SK-N-SH treated with all-trans-retinoic acid at 6 μM for 48 hours (cell line): Measurements from ENCODE around the gene MAML3.

Experiments used
- ATAC-seq: fragments of 200-7000 bp; cut with Tn5 transposase; 3 replicates; pipeline ENCODE4 v1.9.1; 2020; ENCODE audit warnings: mild to moderate bottlenecking, moderate library complexity
- ARNTL ChIP-seq: fragments of 450-650 bp; formaldehyde crosslinking; IDR thresholded peaks from 2 replicates; pipeline ENCODE4 v1.5.0; 2020; ENCODE audit warnings: low read depth, mild to moderate bottlenecking, moderate library complexity, borderline replicate concordance
- BACH2 ChIP-seq: fragments of 250-450 bp; sonication (Bioruptor Pico); IDR thresholded peaks from 2 replicates; pipeline ENCODE4 v1.9.0; 2021; ENCODE audit warnings: mild to moderate bottlenecking, borderline replicate concordance
- CREB5 ChIP-seq: fragments of 250-450 bp; sonication (Bioruptor Pico); IDR thresholded peaks from 2 replicates; pipeline ENCODE4 v1.5.1; 2020; ENCODE audit warnings: low read depth, mild to moderate bottlenecking, moderate library complexity
- CSDC2 ChIP-seq: fragments of 250-450 bp; sonication (Bioruptor Pico); IDR thresholded peaks from 2 replicates; pipeline ENCODE4 v1.5.0; 2020; ENCODE audit warnings: mild to moderate bottlenecking, moderate library complexity
- CSRNP3 ChIP-seq: fragments of 250-450 bp; sonication (Bioruptor Pico); IDR thresholded peaks from 2 replicates; pipeline ENCODE4 v1.5.1; 2021; ENCODE audit warnings: mild to moderate bottlenecking, moderate library complexity
- ESRRG ChIP-seq: fragments of 250-450 bp; sonication (Bioruptor Pico); IDR thresholded peaks from 2 replicates; pipeline ENCODE4 v1.6.1; 2021; ENCODE audit warnings: mild to moderate bottlenecking
- GLIS3 ChIP-seq: fragments of 250-450 bp; sonication (Bioruptor Pico); IDR thresholded peaks from 2 replicates; pipeline ENCODE4 v1.5.0; 2020; ENCODE audit warnings: mild to moderate bottlenecking, moderate library complexity
- ISL1 ChIP-seq: fragments of 250-450 bp; sonication (Bioruptor Pico); IDR thresholded peaks from 2 replicates; pipeline ENCODE4 v2.1.2; 2022; ENCODE audit warnings: mild to moderate bottlenecking, moderate library complexity
- OSR1 ChIP-seq: fragments of 250-450 bp; sonication (Bioruptor Pico); IDR thresholded peaks from 2 replicates; pipeline ENCODE4 v1.8.0; 2022; ENCODE audit warnings: moderate library complexity, mild to moderate bottlenecking, inconsistent platforms
- PATZ1 ChIP-seq: fragments of 250-450 bp; sonication (Bioruptor Pico); IDR thresholded peaks from 2 replicates; pipeline ENCODE4 v1.8.0; 2020; ENCODE audit warnings: mild to moderate bottlenecking, moderate library complexity, borderline replicate concordance
- PPARA ChIP-seq: fragments of 250-450 bp; sonication (Bioruptor Pico); IDR thresholded peaks from 2 replicates; pipeline ENCODE4 v1.5.0; 2020; ENCODE audit warnings: mild to moderate bottlenecking, borderline replicate concordance
- RARB ChIP-seq: fragments of 250-450 bp; sonication (Bioruptor Pico); IDR thresholded peaks from 2 replicates; pipeline ENCODE4 v1.8.0; 2021; ENCODE audit warnings: mild to moderate bottlenecking, moderate library complexity
- TCF4 ChIP-seq: fragments of 250-450 bp; sonication (Bioruptor Pico); IDR thresholded peaks from 2 replicates; pipeline ENCODE4 v1.8.0; 2021; ENCODE audit warnings: mild to moderate bottlenecking, moderate library complexity, borderline replicate concordance
- TOX ChIP-seq: fragments of 250-450 bp; sonication (Bioruptor Pico); IDR thresholded peaks from 2 replicates; pipeline ENCODE4 v1.8.0; 2021; ENCODE audit warnings: mild to moderate bottlenecking, moderate library complexity, borderline replicate concordance
- ZC3H10 ChIP-seq: fragments of 250-450 bp; sonication (Bioruptor Pico); IDR thresholded peaks from 2 replicates; pipeline ENCODE4 v1.5.1; 2021; ENCODE audit warnings: mild to moderate bottlenecking, moderate library complexity
- ZFP3 ChIP-seq: fragments of 250-450 bp; sonication (Bioruptor Pico); IDR thresholded peaks from 2 replicates; pipeline ENCODE4 v1.5.0; 2020; ENCODE audit warnings: mild to moderate bottlenecking, moderate library complexity
- ZFP30 ChIP-seq: fragments of 450-650 bp; formaldehyde crosslinking; IDR thresholded peaks from 2 replicates; pipeline ENCODE4 v1.5.0; 2022; ENCODE audit warnings: mild to moderate bottlenecking, moderate library complexity
- ZNF565 ChIP-seq: fragments of 450-650 bp; formaldehyde crosslinking; conservative IDR thresholded peaks from 2 replicates; pipeline ENCODE4 v1.5.0; 2020; ENCODE audit warnings: low read depth, mild to moderate bottlenecking, moderate library complexity
- ZNF8 ChIP-seq: fragments of 450-650 bp; formaldehyde crosslinking; IDR thresholded peaks from 2 replicates; pipeline ENCODE4 v1.5.0; 2020; ENCODE audit warnings: mild to moderate bottlenecking, moderate library complexity
- TF ChIP-seq, protein P1 (sequence below): fragments of 250-450 bp; sonication (Bioruptor Pico); IDR thresholded peaks from 2 replicates; pipeline ENCODE4 v1.8.0; 2021; ENCODE audit warnings: low read depth, mild to moderate bottlenecking, moderate library complexity, borderline replicate concordance
- TF ChIP-seq, protein P2 (sequence below): fragments of 250-450 bp; sonication (Bioruptor Pico); IDR thresholded peaks from 2 replicates; pipeline ENCODE4 v1.5.0; 2020; ENCODE audit warnings: mild to moderate bottlenecking, moderate library complexity

The MAML3 gene

GRCh38 chr4:139710073-139710472, 443.9 kb downstream of the MAML3 start:
- no peak for ATAC-seq
- TF ChIP-seq ZNF8 (CRISPR knock-in tag): no peak
- no peak for TF ChIP-seq ZFP30 (CRISPR knock-in tag)
- TF ChIP-seq, protein P1, sequence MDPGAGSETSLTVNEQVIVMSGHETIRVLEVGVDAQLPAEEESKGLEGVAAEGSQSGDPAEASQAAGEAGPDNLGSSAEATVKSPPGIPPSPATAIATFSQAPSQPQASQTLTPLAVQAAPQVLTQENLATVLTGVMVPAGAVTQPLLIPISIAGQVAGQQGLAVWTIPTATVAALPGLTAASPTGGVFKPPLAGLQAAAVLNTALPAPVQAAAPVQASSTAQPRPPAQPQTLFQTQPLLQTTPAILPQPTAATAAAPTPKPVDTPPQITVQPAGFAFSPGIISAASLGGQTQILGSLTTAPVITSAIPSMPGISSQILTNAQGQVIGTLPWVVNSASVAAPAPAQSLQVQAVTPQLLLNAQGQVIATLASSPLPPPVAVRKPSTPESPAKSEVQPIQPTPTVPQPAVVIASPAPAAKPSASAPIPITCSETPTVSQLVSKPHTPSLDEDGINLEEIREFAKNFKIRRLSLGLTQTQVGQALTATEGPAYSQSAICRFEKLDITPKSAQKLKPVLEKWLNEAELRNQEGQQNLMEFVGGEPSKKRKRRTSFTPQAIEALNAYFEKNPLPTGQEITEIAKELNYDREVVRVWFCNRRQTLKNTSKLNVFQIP: no peak
- TF ChIP-seq PPARA (CRISPR knock-in tag): no peak

GRCh38 chr4:139709660-139710059, 444.3 kb downstream of the MAML3 start:
- no peak for ATAC-seq
- TF ChIP-seq RARB (no peak), BACH2 (CRISPR knock-in tag) (no peak)

- TF ChIP-seq OSR1 (CRISPR knock-in tag) (no peak), TCF4 (CRISPR knock-in tag) (no peak), PATZ1 (CRISPR knock-in tag) (no peak), ISL1 (CRISPR knock-in tag) (no peak), CSRNP3 (no peak), ZFP3 (CRISPR knock-in tag) (no peak), RARB (no peak), BACH2 (CRISPR knock-in tag) (no peak), ZFP30 (CRISPR knock-in tag) (no peak), CSDC2 (CRISPR knock-in tag) (no peak), GLIS3 (CRISPR knock-in tag) (no peak), ESRRG (CRISPR knock-in tag) (no peak), PPARA (CRISPR knock-in tag) (no peak), ZC3H10 (CRISPR knock-in tag) (no peak), CREB5 (CRISPR knock-in tag) (no peak), ZNF8 (CRISPR knock-in tag) (no peak), TOX (CRISPR knock-in tag) (no peak), ZNF565 (CRISPR knock-in tag) (no peak), ARNTL (CRISPR knock-in tag) (no peak)
- TF ChIP-seq, protein P1: no peak
- TF ChIP-seq, all 23 proteins: peak for 0
These were observed 449.0 kb downstream of the MAML3 start for GRCh38 chr4:139704915-139705485.

GRCh38 chr4:139700568-139700967, 453.4 kb downstream of the MAML3 start:
- ATAC-seq: no peak

More at GRCh38 chr4:139704915-139705485, 449.0 kb downstream of the MAML3 start:
- ATAC-seq: no peak

More at GRCh38 chr4:139700568-139700967, 453.4 kb downstream of the MAML3 start:
- TF ChIP-seq PPARA (CRISPR knock-in tag): no peak
- no peak for TF ChIP-seq ZC3H10 (CRISPR knock-in tag)
- no peak for TF ChIP-seq BACH2 (CRISPR knock-in tag)
- TF ChIP-seq ARNTL (CRISPR knock-in tag): no peak
- no peak for TF ChIP-seq CSDC2 (CRISPR knock-in tag)
- TF ChIP-seq, protein P2, sequence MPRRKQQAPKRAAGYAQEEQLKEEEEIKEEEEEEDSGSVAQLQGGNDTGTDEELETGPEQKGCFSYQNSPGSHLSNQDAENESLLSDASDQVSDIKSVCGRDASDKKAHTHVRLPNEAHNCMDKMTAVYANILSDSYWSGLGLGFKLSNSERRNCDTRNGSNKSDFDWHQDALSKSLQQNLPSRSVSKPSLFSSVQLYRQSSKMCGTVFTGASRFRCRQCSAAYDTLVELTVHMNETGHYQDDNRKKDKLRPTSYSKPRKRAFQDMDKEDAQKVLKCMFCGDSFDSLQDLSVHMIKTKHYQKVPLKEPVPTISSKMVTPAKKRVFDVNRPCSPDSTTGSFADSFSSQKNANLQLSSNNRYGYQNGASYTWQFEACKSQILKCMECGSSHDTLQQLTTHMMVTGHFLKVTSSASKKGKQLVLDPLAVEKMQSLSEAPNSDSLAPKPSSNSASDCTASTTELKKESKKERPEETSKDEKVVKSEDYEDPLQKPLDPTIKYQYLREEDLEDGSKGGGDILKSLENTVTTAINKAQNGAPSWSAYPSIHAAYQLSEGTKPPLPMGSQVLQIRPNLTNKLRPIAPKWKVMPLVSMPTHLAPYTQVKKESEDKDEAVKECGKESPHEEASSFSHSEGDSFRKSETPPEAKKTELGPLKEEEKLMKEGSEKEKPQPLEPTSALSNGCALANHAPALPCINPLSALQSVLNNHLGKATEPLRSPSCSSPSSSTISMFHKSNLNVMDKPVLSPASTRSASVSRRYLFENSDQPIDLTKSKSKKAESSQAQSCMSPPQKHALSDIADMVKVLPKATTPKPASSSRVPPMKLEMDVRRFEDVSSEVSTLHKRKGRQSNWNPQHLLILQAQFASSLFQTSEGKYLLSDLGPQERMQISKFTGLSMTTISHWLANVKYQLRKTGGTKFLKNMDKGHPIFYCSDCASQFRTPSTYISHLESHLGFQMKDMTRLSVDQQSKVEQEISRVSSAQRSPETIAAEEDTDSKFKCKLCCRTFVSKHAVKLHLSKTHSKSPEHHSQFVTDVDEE (CRISPR knock-in tag): no peak
- TF ChIP-seq, protein P1: no peak
- no peak for TF ChIP-seq TCF4 (CRISPR knock-in tag)
- TF ChIP-seq PATZ1 (CRISPR knock-in tag): no peak
